ENCODE measurements around the gene PPP1CC. TPM values are rescaled to one million over a fixed set of nuclear protein-coding genes. Genes with fewer than 3 reads are reported as not detected.

The PPP1CC gene
- total RNA-seq: 100 to 1,000 TPM; 103 to 135 (median 126) TPM

GRCh38 chr12:110742718-110743570 lies at the start of gene PPP1CC:
Gene PPP1CC, minus strand, starts transcription at chr12:110742891. Its CDS starts 184 bp downstream, at chr12:110742707.
- no peaks in the 10 kb centered on the region for H3K36me3 ChIP-seq
- H3K4me1 ChIP-seq: peaks cover 0 to 65% (median 30%) of the 10 kb centered on the region in 3 donors
- WGBS, 2 donors (ENCODE audit: low coverage in 1 of 2): 0% methylated on average over 1 to 5 of the region's 63 CpGs
- peak; percentile 95 for ATAC-seq
- H3K4me3 ChIP-seq: peak within 1 kb of the TSS; percentile 95 to 98
- no peaks in the 10 kb centered on the region for H3K9me3 ChIP-seq
- no peaks in the 10 kb centered on the region for H3K27me3 ChIP-seq
- H3K27ac ChIP-seq: peak within 1 kb of the TSS; percentile 68 to 94 (median 90)
- TF ChIP-seq POLR2A (IDR thresholded peaks at IDR 0.05) (peak; percentile 87 to 90), EP300 (IDR thresholded peaks at IDR 0.05) (no peak), CTCF (IDR thresholded peaks at IDR 0.05) (peak in 2 of 4 experiments; percentile 17 to 23), POLR2AphosphoS5 (IDR thresholded peaks at IDR 0.05) (peak; percentile 91)

- H3K4me1 ChIP-seq: peaks cover 0 to 16% (median 4%) of the 10 kb centered on the region in 3 donors
- no peak overlapping the region for H3K4me3 ChIP-seq
- ATAC-seq: no peak
- WGBS, 2 donors (ENCODE audit: low coverage in 1 of 2): 94 to 100% methylated on average over 3 of the region's 3 CpGs
- H3K9me3 ChIP-seq: no peaks in the 10 kb centered on the region
- TF ChIP-seq POLR2A (IDR thresholded peaks at IDR 0.05) (no peak), CTCF (IDR thresholded peaks at IDR 0.05) (no peak), POLR2AphosphoS5 (IDR thresholded peaks at IDR 0.05) (no peak), EP300 (IDR thresholded peaks at IDR 0.05) (no peak)
- H3K27ac ChIP-seq: no peak overlapping the region
- no peaks in the 10 kb centered on the region for H3K27me3 ChIP-seq
- H3K36me3 ChIP-seq: no peaks in the 10 kb centered on the region
Measured at GRCh38 chr12:110791589-110791988, 48.9 kb upstream of the PPP1CC start.

- no peak overlapping the region for H3K4me3 ChIP-seq
- H3K27ac ChIP-seq: no peak overlapping the region
- H3K27me3 ChIP-seq: no peaks in the 10 kb centered on the region
- WGBS, 2 donors (ENCODE audit: low coverage in 1 of 2): 25 to 100% methylated on average over 1 of the region's 1 CpG
- H3K9me3 ChIP-seq: no peaks in the 10 kb centered on the region
- no peak for TF ChIP-seq EP300 (IDR thresholded peaks at IDR 0.05)
- no peak for TF ChIP-seq POLR2AphosphoS5 (IDR thresholded peaks at IDR 0.05)
- no peak for TF ChIP-seq CTCF (IDR thresholded peaks at IDR 0.05)
- TF ChIP-seq POLR2A (IDR thresholded peaks at IDR 0.05): no peak
- H3K36me3 ChIP-seq: no peaks in the 10 kb centered on the region
- ATAC-seq: no peak
- H3K4me1 ChIP-seq: peaks cover 0 to 16% (median 4%) of the 10 kb centered on the region in 3 donors
Measured at GRCh38 chr12:110790301-110790700, 47.6 kb upstream of the PPP1CC start.

- no peaks in the 10 kb centered on the region for H3K9me3 ChIP-seq
- peaks cover 0 to 13% (median 4%) of the 10 kb centered on the region in 3 donors for H3K4me1 ChIP-seq
- no peaks in the 10 kb centered on the region for H3K27me3 ChIP-seq
- 71 to 83% methylated on average over 1 of the region's 7 CpGs for WGBS, 2 donors (ENCODE audit: low coverage in 1 of 2)
- H3K36me3 ChIP-seq: no peaks in the 10 kb centered on the region
- H3K27ac ChIP-seq: no peak overlapping the region
- H3K4me3 ChIP-seq: no peak overlapping the region
- no peak for TF ChIP-seq EP300 (IDR thresholded peaks at IDR 0.05)
- TF ChIP-seq POLR2AphosphoS5 (IDR thresholded peaks at IDR 0.05): no peak
- TF ChIP-seq POLR2A (IDR thresholded peaks at IDR 0.05): no peak
- no peak for TF ChIP-seq CTCF (IDR thresholded peaks at IDR 0.05)
- ATAC-seq: no peak
Measured at GRCh38 chr12:110786012-110786411, 43.3 kb upstream of the PPP1CC start.

GRCh38 chr12:110785240-110785639 lies 42.5 kb upstream of the PPP1CC start:
- H3K27me3 ChIP-seq: no peaks in the 10 kb centered on the region
- H3K27ac ChIP-seq: no peak overlapping the region
- H3K4me3 ChIP-seq: no peak overlapping the region
- TF ChIP-seq EP300 (IDR thresholded peaks at IDR 0.05): no peak
- no peak for TF ChIP-seq POLR2AphosphoS5 (IDR thresholded peaks at IDR 0.05)
- H3K4me1 ChIP-seq: peaks cover 0 to 5% (median 1%) of the 10 kb centered on the region in 3 donors
- no peaks in the 10 kb centered on the region for H3K36me3 ChIP-seq
- no peak for ATAC-seq
- WGBS, 2 donors (ENCODE audit: low coverage in 1 of 2): 93 to 100% methylated on average over 3 to 4 of the region's 7 CpGs
- H3K9me3 ChIP-seq: no peaks in the 10 kb centered on the region
